IMR-90 (cell line): ENCODE data around the gene KIRREL1.

Experiments
- CHD1 ChIP-seq: IDR thresholded peaks from 2 replicates; pipeline ENCODE4 v1.6.1; 2012; ENCODE audit warnings: low read depth, low read length, improper control_type of control experiment
- CTCF ChIP-seq: conservative IDR thresholded peaks from 2 replicates; pipeline ENCODE4 v1.5.1; 2012; ENCODE audit warnings: mild to moderate bottlenecking, low read depth, low read length, improper control_type of control experiment
- ELK1 ChIP-seq: fragments of 150-350 bp; IDR thresholded peaks from 2 replicates; pipeline ENCODE4 v1.6.1; 2016; ENCODE audit warnings: low read depth, mild to moderate bottlenecking, low read length, moderate library complexity, borderline replicate concordance
- FOS ChIP-seq: fragments of 150-350 bp; IDR thresholded peaks from 2 replicates; pipeline ENCODE4 v1.6.1; 2016; ENCODE audit warnings: low read depth, low read length
- MAFK ChIP-seq: IDR thresholded peaks from 2 replicates; pipeline ENCODE4 v1.6.1; 2012; ENCODE audit warnings: low read depth, low read length, improper control_type of control experiment
- MXI1 ChIP-seq: IDR thresholded peaks from 2 replicates; pipeline ENCODE4 v1.6.1; 2012; ENCODE audit warnings: low read depth, mild to moderate bottlenecking, low read length, moderate library complexity, borderline replicate concordance
- POLR2A ChIP-seq: IDR thresholded peaks from 2 replicates; pipeline ENCODE4 v1.6.1; 2012; ENCODE audit warnings: mild to moderate bottlenecking, low read depth, low read length
- RAD21 ChIP-seq: IDR thresholded peaks from 2 replicates; pipeline ENCODE4 v1.6.1; 2012; ENCODE audit warnings: low read length, improper control_type of control experiment
- RCOR1 ChIP-seq: IDR thresholded peaks from 2 replicates; pipeline ENCODE4 v1.6.1; 2012; ENCODE audit warnings: mild to moderate bottlenecking, low read length, improper control_type of control experiment; ENCODE audit not compliant: insufficient replicate concordance
- RFX5 ChIP-seq: IDR thresholded peaks from 2 replicates; pipeline ENCODE4 v1.8.0; 2012; ENCODE audit warnings: low read depth, mild to moderate bottlenecking, low read length, moderate library complexity
- SMC3 ChIP-seq: fragments of 150-350 bp; IDR thresholded peaks from 2 replicates; pipeline ENCODE4 v1.6.1; 2016; ENCODE audit warnings: low read depth, mild to moderate bottlenecking, antibody characterized with exemption, low read length, moderate library complexity
- USF2 ChIP-seq: fragments of 150-350 bp; IDR thresholded peaks from 2 replicates; pipeline ENCODE4 v1.6.1; 2017; ENCODE audit warnings: mild to moderate bottlenecking, antibody characterized with exemption, low read length, low read depth

- no peak for TF ChIP-seq CTCF
- TF ChIP-seq USF2 = no peak
- no peak for TF ChIP-seq ELK1
- no peak for TF ChIP-seq SMC3
- TF ChIP-seq POLR2A = no peak
- no peak for TF ChIP-seq RAD21
- no peak for TF ChIP-seq FOS
- TF ChIP-seq MAFK = no peak
- no peak for TF ChIP-seq MXI1
- TF ChIP-seq RFX5 = no peak
- TF ChIP-seq CHD1 = no peak
- no peak for TF ChIP-seq RCOR1
These were observed 9.4 kb downstream of the KIRREL1 start for GRCh38 chr1:158002631-158003405.
